NB4 (cell line): Measurements from ENCODE around the gene P2RX2.

ENCODE experiments used
- POLR2A ChIP-seq: IDR thresholded peaks from 2 replicates; pipeline ENCODE4 v1.6.1; 2011; ENCODE audit warnings: mild to moderate bottlenecking; ENCODE audit not compliant: insufficient read length; ENCODE audit errors: extremely low read depth
- TF ChIP-seq, protein P1 (sequence below): IDR thresholded peaks from one replicate; pipeline ENCODE4 v1.5.1; 2012; ENCODE audit warnings: low read depth, low read length
- TF ChIP-seq, protein P2 (sequence below): IDR thresholded peaks from 2 replicates; pipeline ENCODE4 v1.6.1; 2011; ENCODE audit warnings: low read depth, low read length

DNA sequence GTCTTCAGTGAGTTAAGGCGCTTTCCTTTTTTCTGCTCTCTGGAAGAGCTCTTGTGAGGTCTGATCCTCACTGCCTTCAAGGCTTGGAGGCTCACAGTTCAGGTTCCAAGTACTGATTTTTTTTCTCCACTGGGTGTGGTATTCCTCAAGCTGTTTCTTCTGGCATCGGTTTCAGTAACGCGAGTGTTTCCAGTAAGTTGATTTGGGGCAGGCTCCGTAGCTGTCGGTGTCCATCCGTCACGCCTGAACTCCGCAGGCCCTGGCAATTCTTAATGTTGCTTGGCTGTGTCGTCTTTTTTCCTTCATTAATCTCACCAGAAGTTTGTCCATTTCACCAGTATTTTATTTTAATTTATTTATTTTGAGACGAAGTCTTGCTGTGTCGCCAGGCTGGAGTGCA lies 38.8 kb upstream of the P2RX2 start:
- TF ChIP-seq, protein P1, sequence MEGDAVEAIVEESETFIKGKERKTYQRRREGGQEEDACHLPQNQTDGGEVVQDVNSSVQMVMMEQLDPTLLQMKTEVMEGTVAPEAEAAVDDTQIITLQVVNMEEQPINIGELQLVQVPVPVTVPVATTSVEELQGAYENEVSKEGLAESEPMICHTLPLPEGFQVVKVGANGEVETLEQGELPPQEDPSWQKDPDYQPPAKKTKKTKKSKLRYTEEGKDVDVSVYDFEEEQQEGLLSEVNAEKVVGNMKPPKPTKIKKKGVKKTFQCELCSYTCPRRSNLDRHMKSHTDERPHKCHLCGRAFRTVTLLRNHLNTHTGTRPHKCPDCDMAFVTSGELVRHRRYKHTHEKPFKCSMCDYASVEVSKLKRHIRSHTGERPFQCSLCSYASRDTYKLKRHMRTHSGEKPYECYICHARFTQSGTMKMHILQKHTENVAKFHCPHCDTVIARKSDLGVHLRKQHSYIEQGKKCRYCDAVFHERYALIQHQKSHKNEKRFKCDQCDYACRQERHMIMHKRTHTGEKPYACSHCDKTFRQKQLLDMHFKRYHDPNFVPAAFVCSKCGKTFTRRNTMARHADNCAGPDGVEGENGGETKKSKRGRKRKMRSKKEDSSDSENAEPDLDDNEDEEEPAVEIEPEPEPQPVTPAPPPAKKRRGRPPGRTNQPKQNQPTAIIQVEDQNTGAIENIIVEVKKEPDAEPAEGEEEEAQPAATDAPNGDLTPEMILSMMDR = no peak
- TF ChIP-seq POLR2A = no peak
- TF ChIP-seq, protein P2, sequence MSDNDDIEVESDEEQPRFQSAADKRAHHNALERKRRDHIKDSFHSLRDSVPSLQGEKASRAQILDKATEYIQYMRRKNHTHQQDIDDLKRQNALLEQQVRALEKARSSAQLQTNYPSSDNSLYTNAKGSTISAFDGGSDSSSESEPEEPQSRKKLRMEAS = no peak
